ENCODE measurements around the gene GPATCH1. TPM values are rescaled to one million over a fixed set of nuclear protein-coding genes. Genes with fewer than 3 reads are reported as not detected.

Gene GPATCH1
- total and polyA plus RNA-seq, 9 of the 15 experiments (the other 6 are each of a cell fraction or from before 2014, with no cell fraction given), result 3.7 to 9.7 (median 7.7) TPM

DNA sequence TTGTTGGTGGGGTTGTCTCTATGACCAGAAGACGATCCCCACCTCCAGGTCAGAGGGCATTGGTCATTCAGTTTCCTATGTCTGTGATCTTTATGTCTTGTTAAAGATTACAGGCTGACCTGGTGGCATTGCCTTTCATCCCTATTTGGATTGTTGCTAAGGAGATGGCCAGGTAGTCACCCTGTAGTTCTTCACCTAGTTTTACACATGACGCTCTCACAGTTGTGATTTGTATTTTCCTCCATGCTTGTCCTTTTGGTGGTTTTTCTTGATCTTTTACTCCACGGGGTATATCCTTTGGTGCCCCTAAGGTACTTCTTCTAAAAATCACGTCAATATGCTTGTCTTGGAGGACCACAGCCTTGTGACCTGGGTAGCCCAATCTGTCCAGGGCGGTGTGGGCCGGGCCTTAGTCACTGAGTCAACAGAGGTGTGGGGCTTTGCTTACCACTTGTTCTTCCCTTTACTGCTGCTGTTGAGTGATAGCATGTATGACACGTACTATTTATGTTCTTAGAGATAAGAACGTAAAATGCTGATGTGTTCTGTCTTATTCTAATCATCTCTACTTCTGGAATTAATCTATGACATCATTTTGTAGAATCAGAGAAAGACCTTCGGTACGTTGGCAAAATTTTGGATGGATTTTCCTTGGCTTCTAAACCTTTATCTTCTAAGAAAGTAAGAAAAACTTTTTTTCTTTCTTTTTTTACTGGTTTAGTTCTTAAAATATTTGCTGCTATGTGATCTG is 20.1 kb downstream of the GPATCH1 start (continued):
- TF ChIP-seq, protein P1, sequence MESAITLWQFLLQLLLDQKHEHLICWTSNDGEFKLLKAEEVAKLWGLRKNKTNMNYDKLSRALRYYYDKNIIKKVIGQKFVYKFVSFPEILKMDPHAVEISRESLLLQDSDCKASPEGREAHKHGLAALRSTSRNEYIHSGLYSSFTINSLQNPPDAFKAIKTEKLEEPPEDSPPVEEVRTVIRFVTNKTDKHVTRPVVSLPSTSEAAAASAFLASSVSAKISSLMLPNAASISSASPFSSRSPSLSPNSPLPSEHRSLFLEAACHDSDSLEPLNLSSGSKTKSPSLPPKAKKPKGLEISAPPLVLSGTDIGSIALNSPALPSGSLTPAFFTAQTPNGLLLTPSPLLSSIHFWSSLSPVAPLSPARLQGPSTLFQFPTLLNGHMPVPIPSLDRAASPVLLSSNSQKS (CRISPR knock-in tag; IDR thresholded peaks at IDR 0.05), result no peak
- TF ChIP-seq, protein P2, sequence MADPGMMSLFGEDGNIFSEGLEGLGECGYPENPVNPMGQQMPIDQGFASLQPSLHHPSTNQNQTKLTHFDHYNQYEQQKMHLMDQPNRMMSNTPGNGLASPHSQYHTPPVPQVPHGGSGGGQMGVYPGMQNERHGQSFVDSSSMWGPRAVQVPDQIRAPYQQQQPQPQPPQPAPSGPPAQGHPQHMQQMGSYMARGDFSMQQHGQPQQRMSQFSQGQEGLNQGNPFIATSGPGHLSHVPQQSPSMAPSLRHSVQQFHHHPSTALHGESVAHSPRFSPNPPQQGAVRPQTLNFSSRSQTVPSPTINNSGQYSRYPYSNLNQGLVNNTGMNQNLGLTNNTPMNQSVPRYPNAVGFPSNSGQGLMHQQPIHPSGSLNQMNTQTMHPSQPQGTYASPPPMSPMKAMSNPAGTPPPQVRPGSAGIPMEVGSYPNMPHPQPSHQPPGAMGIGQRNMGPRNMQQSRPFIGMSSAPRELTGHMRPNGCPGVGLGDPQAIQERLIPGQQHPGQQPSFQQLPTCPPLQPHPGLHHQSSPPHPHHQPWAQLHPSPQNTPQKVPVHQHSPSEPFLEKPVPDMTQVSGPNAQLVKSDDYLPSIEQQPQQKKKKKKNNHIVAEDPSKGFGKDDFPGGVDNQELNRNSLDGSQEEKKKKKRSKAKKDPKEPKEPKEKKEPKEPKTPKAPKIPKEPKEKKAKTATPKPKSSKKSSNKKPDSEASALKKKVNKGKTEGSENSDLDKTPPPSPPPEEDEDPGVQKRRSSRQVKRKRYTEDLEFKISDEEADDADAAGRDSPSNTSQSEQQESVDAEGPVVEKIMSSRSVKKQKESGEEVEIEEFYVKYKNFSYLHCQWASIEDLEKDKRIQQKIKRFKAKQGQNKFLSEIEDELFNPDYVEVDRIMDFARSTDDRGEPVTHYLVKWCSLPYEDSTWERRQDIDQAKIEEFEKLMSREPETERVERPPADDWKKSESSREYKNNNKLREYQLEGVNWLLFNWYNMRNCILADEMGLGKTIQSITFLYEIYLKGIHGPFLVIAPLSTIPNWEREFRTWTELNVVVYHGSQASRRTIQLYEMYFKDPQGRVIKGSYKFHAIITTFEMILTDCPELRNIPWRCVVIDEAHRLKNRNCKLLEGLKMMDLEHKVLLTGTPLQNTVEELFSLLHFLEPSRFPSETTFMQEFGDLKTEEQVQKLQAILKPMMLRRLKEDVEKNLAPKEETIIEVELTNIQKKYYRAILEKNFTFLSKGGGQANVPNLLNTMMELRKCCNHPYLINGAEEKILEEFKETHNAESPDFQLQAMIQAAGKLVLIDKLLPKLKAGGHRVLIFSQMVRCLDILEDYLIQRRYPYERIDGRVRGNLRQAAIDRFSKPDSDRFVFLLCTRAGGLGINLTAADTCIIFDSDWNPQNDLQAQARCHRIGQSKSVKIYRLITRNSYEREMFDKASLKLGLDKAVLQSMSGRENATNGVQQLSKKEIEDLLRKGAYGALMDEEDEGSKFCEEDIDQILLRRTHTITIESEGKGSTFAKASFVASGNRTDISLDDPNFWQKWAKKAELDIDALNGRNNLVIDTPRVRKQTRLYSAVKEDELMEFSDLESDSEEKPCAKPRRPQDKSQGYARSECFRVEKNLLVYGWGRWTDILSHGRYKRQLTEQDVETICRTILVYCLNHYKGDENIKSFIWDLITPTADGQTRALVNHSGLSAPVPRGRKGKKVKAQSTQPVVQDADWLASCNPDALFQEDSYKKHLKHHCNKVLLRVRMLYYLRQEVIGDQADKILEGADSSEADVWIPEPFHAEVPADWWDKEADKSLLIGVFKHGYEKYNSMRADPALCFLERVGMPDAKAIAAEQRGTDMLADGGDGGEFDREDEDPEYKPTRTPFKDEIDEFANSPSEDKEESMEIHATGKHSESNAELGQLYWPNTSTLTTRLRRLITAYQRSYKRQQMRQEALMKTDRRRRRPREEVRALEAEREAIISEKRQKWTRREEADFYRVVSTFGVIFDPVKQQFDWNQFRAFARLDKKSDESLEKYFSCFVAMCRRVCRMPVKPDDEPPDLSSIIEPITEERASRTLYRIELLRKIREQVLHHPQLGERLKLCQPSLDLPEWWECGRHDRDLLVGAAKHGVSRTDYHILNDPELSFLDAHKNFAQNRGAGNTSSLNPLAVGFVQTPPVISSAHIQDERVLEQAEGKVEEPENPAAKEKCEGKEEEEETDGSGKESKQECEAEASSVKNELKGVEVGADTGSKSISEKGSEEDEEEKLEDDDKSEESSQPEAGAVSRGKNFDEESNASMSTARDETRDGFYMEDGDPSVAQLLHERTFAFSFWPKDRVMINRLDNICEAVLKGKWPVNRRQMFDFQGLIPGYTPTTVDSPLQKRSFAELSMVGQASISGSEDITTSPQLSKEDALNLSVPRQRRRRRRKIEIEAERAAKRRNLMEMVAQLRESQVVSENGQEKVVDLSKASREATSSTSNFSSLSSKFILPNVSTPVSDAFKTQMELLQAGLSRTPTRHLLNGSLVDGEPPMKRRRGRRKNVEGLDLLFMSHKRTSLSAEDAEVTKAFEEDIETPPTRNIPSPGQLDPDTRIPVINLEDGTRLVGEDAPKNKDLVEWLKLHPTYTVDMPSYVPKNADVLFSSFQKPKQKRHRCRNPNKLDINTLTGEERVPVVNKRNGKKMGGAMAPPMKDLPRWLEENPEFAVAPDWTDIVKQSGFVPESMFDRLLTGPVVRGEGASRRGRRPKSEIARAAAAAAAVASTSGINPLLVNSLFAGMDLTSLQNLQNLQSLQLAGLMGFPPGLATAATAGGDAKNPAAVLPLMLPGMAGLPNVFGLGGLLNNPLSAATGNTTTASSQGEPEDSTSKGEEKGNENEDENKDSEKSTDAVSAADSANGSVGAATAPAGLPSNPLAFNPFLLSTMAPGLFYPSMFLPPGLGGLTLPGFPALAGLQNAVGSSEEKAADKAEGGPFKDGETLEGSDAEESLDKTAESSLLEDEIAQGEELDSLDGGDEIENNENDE (IDR thresholded peaks at IDR 0.05; ENCODE audit: low read depth, low read length), result no peak
- TF ChIP-seq, protein P3, sequence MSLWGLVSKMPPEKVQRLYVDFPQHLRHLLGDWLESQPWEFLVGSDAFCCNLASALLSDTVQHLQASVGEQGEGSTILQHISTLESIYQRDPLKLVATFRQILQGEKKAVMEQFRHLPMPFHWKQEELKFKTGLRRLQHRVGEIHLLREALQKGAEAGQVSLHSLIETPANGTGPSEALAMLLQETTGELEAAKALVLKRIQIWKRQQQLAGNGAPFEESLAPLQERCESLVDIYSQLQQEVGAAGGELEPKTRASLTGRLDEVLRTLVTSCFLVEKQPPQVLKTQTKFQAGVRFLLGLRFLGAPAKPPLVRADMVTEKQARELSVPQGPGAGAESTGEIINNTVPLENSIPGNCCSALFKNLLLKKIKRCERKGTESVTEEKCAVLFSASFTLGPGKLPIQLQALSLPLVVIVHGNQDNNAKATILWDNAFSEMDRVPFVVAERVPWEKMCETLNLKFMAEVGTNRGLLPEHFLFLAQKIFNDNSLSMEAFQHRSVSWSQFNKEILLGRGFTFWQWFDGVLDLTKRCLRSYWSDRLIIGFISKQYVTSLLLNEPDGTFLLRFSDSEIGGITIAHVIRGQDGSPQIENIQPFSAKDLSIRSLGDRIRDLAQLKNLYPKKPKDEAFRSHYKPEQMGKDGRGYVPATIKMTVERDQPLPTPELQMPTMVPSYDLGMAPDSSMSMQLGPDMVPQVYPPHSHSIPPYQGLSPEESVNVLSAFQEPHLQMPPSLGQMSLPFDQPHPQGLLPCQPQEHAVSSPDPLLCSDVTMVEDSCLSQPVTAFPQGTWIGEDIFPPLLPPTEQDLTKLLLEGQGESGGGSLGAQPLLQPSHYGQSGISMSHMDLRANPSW (CRISPR knock-in tag; IDR thresholded peaks at IDR 0.05), result no peak
- TF ChIP-seq, protein P4, sequence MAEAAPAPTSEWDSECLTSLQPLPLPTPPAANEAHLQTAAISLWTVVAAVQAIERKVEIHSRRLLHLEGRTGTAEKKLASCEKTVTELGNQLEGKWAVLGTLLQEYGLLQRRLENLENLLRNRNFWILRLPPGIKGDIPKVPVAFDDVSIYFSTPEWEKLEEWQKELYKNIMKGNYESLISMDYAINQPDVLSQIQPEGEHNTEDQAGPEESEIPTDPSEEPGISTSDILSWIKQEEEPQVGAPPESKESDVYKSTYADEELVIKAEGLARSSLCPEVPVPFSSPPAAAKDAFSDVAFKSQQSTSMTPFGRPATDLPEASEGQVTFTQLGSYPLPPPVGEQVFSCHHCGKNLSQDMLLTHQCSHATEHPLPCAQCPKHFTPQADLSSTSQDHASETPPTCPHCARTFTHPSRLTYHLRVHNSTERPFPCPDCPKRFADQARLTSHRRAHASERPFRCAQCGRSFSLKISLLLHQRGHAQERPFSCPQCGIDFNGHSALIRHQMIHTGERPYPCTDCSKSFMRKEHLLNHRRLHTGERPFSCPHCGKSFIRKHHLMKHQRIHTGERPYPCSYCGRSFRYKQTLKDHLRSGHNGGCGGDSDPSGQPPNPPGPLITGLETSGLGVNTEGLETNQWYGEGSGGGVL (CRISPR knock-in tag; IDR thresholded peaks at IDR 0.05), result no peak
- TF ChIP-seq ATF1 (CRISPR knock-in tag; IDR thresholded peaks at IDR 0.05) (no peak), ATF1 (tag; IDR thresholded peaks at IDR 0.05) (peak; percentile 88)

All from K562 (cell line).